ENCODE data around the gene SLC20A1. TPM values are rescaled to one million over a fixed set of nuclear protein-coding genes. Genes with fewer than 3 reads are reported as not detected.
"Not testable (repeated sequence)": the region's sequence is repeated elsewhere in the genome, so short reads cannot be mapped to it uniquely, and the experiment has no call there.

SLC20A1 gene
- total RNA-seq, 4 donors from 2014 or later, result 11.5 to 30.6 (median 24.4) TPM

GRCh38 chr2:112706170-112706664, 60.5 kb downstream of the SLC20A1 start:
- Histone ChIP-seq H3K9me3 (no peaks in the 10 kb centered on the region), H3K4me1 (no peaks in the 10 kb centered on the region), H3K27me3 (no peaks in the 10 kb centered on the region), H3K4me3 (no peak overlapping the region), H3K36me3 (no peaks in the 10 kb centered on the region), H3K27ac (no peak overlapping the region)
- TF ChIP-seq CTCF (IDR thresholded peaks at IDR 0.05) (no peak), POLR2A (IDR thresholded peaks at IDR 0.05) (no peak)
- intact Hi-C loops (cut with DNase I; ENCODE audit: low total_unique reads), result no loop called here
- DNase-seq, result no peak

- H3K4me1 ChIP-seq; H3K4me3 ChIP-seq; H3K9me3 ChIP-seq; H3K36me3 ChIP-seq; H3K27me3 ChIP-seq; intact Hi-C loops (cut with DNase I; ENCODE audit: low total_unique reads); H3K27ac ChIP-seq; DNase-seq: not testable (repeated sequence)
These were observed 61.2 kb downstream of the SLC20A1 start for GRCh38 chr2:112706947-112707346.

GRCh38 chr2:112708968-112709367, 63.2 kb downstream of the SLC20A1 start:
- DNase-seq, result no peak
- Histone ChIP-seq H3K27me3 (no peaks in the 10 kb centered on the region), H3K4me3 (no peak overlapping the region), H3K9me3 (no peaks in the 10 kb centered on the region), H3K4me1 (no peaks in the 10 kb centered on the region), H3K36me3 (no peaks in the 10 kb centered on the region), H3K27ac (no peak overlapping the region)
- intact Hi-C loops (cut with DNase I; ENCODE audit: low total_unique reads), result no loop called here
- no peak for TF ChIP-seq POLR2A (IDR thresholded peaks at IDR 0.05)
- no peak for TF ChIP-seq CTCF (IDR thresholded peaks at IDR 0.05)

- DNase-seq, result no peak
- Histone ChIP-seq H3K27me3 (no peaks in the 10 kb centered on the region), H3K4me3 (no peak overlapping the region), H3K36me3 (no peaks in the 10 kb centered on the region), H3K9me3 (no peaks in the 10 kb centered on the region), H3K4me1 (no peaks in the 10 kb centered on the region), H3K27ac (no peak overlapping the region)
- intact Hi-C loops (cut with DNase I; ENCODE audit: low total_unique reads), result no loop called here
- TF ChIP-seq CTCF (IDR thresholded peaks at IDR 0.05), result no peak
- no peak for TF ChIP-seq POLR2A (IDR thresholded peaks at IDR 0.05)
These were observed 64.0 kb downstream of the SLC20A1 start for GRCh38 chr2:112709703-112710102.

- Histone ChIP-seq H3K4me1 (no peaks in the 10 kb centered on the region), H3K36me3 (no peaks in the 10 kb centered on the region), H3K27me3 (no peaks in the 10 kb centered on the region), H3K4me3 (no peak overlapping the region), H3K27ac (no peak overlapping the region), H3K9me3 (no peaks in the 10 kb centered on the region)
- TF ChIP-seq POLR2A (IDR thresholded peaks at IDR 0.05), result no peak
- TF ChIP-seq CTCF (IDR thresholded peaks at IDR 0.05), result no peak
- intact Hi-C loops (cut with DNase I; ENCODE audit: low total_unique reads), result no loop called here
- no peak for DNase-seq
These were observed 65.4 kb downstream of the SLC20A1 start for GRCh38 chr2:112710956-112711750.

Measured in uterus (tissue), 4 donors.